Fibroblast of lung (primary cell): Measurements from ENCODE around the gene OCA2. TPM values are rescaled to one million over a fixed set of nuclear protein-coding genes. Genes with fewer than 3 reads are reported as not detected.

Experiments
- DNase-seq, 2 donors: peaks; one replicate each; pipeline versions ENCODE4 v3.0.0 to v3.0.0-alpha.2; 2010; ENCODE audit warnings: low read depth in 2 of 2
- H2AFZ ChIP-seq: 2 replicates; pipeline ENCODE4 v1.5.1; 2012; ENCODE audit warnings: low read length, control low read depth, inconsistent platforms
- H3K27ac ChIP-seq: 2 replicates; pipeline ENCODE4 v1.5.1; 2011; ENCODE audit warnings: low read length, control low read depth; ENCODE audit not compliant: insufficient read depth
- H3K27me3 ChIP-seq: 2 replicates; pipeline ENCODE4 v1.5.1; 2011; ENCODE audit warnings: mild to moderate bottlenecking, low read length; ENCODE audit not compliant: control insufficient read depth, insufficient read depth
- H3K36me3 ChIP-seq: 2 replicates; pipeline ENCODE4 v1.5.1; 2011; ENCODE audit warnings: low read length; ENCODE audit not compliant: control insufficient read depth, insufficient read depth
- H3K4me1 ChIP-seq: 2 replicates; pipeline ENCODE4 v1.5.1; 2011; ENCODE audit warnings: low read length; ENCODE audit not compliant: control insufficient read depth, insufficient read depth; ENCODE audit errors: extremely low read depth
- H3K4me2 ChIP-seq: 2 replicates; pipeline ENCODE4 v1.5.1; 2011; ENCODE audit warnings: low read length, control low read depth; ENCODE audit not compliant: insufficient read depth; ENCODE audit errors: extremely low read depth
- H3K4me3 ChIP-seq, 4 experiments: fragments of 200-600 bp in 1 of 4; sonication (generic) in 1 of 4; replicated peaks in 1 of 4; 2 replicates each; pipeline ENCODE4 v1.5.1; 2011 to 2016; ENCODE audit warnings: low read length in 4 of 4, low read depth in 3 of 4, mild to moderate bottlenecking in 3 of 4, control low read depth in 2 of 4, inconsistent platforms in 1 of 4, mixed read lengths in 1 of 4; ENCODE audit not compliant: insufficient read depth in 1 of 4; ENCODE audit errors: control extremely low read depth in 1 of 4
- H3K79me2 ChIP-seq: 2 replicates; pipeline ENCODE4 v1.5.1; 2012; ENCODE audit warnings: mild to moderate bottlenecking, low read length, inconsistent platforms; ENCODE audit not compliant: control insufficient read depth, insufficient read depth
- H3K9ac ChIP-seq: 2 replicates; pipeline ENCODE4 v1.5.1; 2011; ENCODE audit warnings: mild to moderate bottlenecking, low read length, control low read depth; ENCODE audit not compliant: insufficient read depth
- H3K9me3 ChIP-seq: 2 replicates; pipeline ENCODE4 v1.5.1; 2012; ENCODE audit warnings: low read depth, low read length; ENCODE audit not compliant: control insufficient read depth, insufficient read depth
- H4K20me1 ChIP-seq: 2 replicates; pipeline ENCODE4 v1.5.1; 2011; ENCODE audit warnings: low read length; ENCODE audit not compliant: control insufficient read depth, insufficient read depth; ENCODE audit errors: extremely low read depth
- EZH2 ChIP-seq: IDR thresholded peaks from 2 replicates; pipeline ENCODE4 v1.5.1; 2012; ENCODE audit warnings: low read length, control low read depth, mild to moderate bottlenecking; ENCODE audit errors: missing control alignments
- polyA plus RNA-seq, 2 donors: library from polyadenylated mRNA; depleted of rRNA in 1 of 2; stranded (reverse) in 1 of 2; unstranded in 1 of 2; fragments of >200 nt; gene quantifications; 2 replicates each; pipeline ENCODE4 v1.2.1, GENCODE V29; 2011 to 2012; ENCODE audit warnings: missing spikeins in 1 of 2
- total RNA-seq: library from RNA; depleted of rRNA; stranded (reverse); fragments of >200 nt; gene quantifications from 2 replicates; pipeline ENCODE4 v1.2.1, GENCODE V29; 2014
- TF ChIP-seq, protein P1 (sequence below), 2 donors: IDR thresholded peaks in 1 of 2; conservative IDR thresholded peaks in 1 of 2; 1 replicate in 1 of 2; 2 replicates in 1 of 2; pipeline ENCODE4 v1.5.1; 2011 to 2012; ENCODE audit warnings: low read length in 2 of 2, control low read depth in 1 of 2, inconsistent platforms in 1 of 2, low read depth in 1 of 2, mild to moderate bottlenecking in 1 of 2

OCA2 gene
- total and polyA plus RNA-seq, 2 donors (not counting 1 experiment from before 2014, with no cell fraction given): not detected

DNA sequence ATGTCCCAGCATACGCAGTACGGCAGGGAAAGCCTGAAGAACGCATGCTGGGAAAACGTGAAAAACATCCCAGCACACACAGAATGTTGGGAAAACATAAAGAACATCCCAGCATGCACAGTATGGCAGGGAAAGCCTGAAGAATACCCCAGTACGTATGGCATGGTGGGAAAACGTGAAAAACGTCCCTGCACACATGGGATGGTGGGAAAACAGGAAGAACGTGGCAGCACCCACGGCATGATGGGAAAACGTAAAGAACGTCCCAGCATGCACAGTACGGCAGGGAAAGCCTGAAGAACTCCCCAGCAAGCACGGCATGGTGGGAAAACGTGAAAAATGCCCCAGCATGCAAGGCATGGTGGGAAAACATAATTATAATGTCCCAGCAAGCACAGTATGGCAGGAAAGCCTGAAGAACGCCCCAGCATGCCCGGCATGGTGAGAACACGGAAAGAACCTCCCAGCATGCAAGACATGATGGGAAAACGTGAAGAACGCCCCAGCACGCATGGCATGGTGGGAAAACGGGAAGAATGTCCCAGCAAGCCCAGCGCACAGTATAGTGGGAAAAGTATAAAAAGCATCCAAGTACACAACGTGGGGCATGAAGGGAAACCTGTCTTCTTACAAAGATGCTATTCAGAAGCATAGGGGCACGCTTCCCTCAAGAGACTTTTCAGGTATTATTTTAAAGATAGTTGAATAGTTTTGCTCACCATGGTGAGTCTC, 128.3 kb downstream of the OCA2 start:
- DNase-seq: no peak
- Histone ChIP-seq H3K9ac (no peak overlapping the region), H4K20me1 (no peaks in the 10 kb centered on the region), H3K36me3 (no peaks in the 10 kb centered on the region), H3K9me3 (no peaks in the 10 kb centered on the region), H3K27ac (no peak overlapping the region), H3K4me3 (no peak overlapping the region), H2AFZ (no peak overlapping the region), H3K4me2 (no peak overlapping the region), H3K4me1 (no peaks in the 10 kb centered on the region), H3K27me3 (no peaks in the 10 kb centered on the region), H3K79me2 (no peaks in the 10 kb centered on the region)
- no peak for TF ChIP-seq EZH2
- TF ChIP-seq, protein P1, sequence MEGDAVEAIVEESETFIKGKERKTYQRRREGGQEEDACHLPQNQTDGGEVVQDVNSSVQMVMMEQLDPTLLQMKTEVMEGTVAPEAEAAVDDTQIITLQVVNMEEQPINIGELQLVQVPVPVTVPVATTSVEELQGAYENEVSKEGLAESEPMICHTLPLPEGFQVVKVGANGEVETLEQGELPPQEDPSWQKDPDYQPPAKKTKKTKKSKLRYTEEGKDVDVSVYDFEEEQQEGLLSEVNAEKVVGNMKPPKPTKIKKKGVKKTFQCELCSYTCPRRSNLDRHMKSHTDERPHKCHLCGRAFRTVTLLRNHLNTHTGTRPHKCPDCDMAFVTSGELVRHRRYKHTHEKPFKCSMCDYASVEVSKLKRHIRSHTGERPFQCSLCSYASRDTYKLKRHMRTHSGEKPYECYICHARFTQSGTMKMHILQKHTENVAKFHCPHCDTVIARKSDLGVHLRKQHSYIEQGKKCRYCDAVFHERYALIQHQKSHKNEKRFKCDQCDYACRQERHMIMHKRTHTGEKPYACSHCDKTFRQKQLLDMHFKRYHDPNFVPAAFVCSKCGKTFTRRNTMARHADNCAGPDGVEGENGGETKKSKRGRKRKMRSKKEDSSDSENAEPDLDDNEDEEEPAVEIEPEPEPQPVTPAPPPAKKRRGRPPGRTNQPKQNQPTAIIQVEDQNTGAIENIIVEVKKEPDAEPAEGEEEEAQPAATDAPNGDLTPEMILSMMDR (conservative IDR thresholded peaks at IDR 0.05 in 1 of 2, IDR thresholded peaks at IDR 0.05 in 1 of 2; ENCODE audit: low read depth in 1 of 2, low read length in 2 of 2): no peak

DNA sequence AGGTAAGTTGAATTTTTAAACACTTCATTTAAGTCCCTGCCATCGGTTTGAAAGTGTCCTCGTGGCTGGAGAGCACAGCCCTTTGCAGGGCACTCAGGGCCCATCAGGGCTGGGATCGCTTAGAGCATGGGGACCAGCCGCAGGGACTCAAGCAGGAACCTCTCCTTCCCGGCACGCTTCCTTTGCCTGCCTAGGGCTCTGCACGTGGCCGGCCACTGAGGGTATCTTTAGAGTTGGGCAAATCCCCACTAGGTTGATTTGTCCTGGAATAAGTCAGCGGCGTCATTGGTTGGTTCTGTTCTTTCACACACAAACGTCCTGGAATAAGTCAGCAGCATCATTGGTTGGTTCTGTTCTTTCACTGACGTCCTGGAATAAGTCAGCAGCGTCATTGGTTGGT, 131.6 kb downstream of the OCA2 start:
- H3K4me2 ChIP-seq: no peak overlapping the region
- no peaks in the 10 kb centered on the region for H3K4me1 ChIP-seq
- no peak overlapping the region for H3K4me3 ChIP-seq
- no peaks in the 10 kb centered on the region for H4K20me1 ChIP-seq
- no peaks in the 10 kb centered on the region for H3K79me2 ChIP-seq
- no peaks in the 10 kb centered on the region for H3K36me3 ChIP-seq
- no peak overlapping the region for H2AFZ ChIP-seq
- H3K9me3 ChIP-seq: no peaks in the 10 kb centered on the region
- no peaks in the 10 kb centered on the region for H3K27me3 ChIP-seq
- H3K9ac ChIP-seq: no peak overlapping the region
- DNase-seq: no peak
- TF ChIP-seq, protein P1 (conservative IDR thresholded peaks at IDR 0.05 in 1 of 2, IDR thresholded peaks at IDR 0.05 in 1 of 2; ENCODE audit: low read depth in 1 of 2, low read length in 2 of 2): no peak
- no peak for TF ChIP-seq EZH2
- no peak overlapping the region for H3K27ac ChIP-seq

DNA sequence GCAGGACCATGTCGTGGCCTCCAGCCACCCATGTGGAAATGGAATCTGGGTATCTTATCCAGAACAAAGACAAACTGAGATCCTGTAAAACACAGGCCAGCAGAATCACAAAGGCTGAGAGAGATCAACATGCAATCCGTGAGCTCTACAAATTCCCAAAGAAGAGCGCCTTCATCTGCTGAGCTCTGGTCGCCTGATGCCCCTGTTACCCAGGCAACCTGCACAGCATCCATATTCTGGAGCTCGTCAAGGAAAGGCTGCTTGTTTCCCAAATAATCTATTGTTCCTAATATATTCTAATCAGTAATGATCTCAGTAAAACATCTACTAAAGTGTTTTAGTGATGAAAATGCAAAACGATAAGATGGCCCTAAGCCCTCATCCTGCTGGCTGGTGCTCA, 133.6 kb downstream of the OCA2 start:
- H3K4me3 ChIP-seq: no peak overlapping the region
- H2AFZ ChIP-seq: no peak overlapping the region
- H3K9me3 ChIP-seq: no peaks in the 10 kb centered on the region
- H4K20me1 ChIP-seq: no peaks in the 10 kb centered on the region
- no peaks in the 10 kb centered on the region for H3K36me3 ChIP-seq
- H3K79me2 ChIP-seq: no peaks in the 10 kb centered on the region
- TF ChIP-seq, protein P1 (conservative IDR thresholded peaks at IDR 0.05 in 1 of 2, IDR thresholded peaks at IDR 0.05 in 1 of 2; ENCODE audit: low read depth in 1 of 2, low read length in 2 of 2): no peak
- no peak for TF ChIP-seq EZH2
- H3K4me1 ChIP-seq: no peaks in the 10 kb centered on the region
- H3K27ac ChIP-seq: no peak overlapping the region
- H3K4me2 ChIP-seq: no peak overlapping the region
- H3K9ac ChIP-seq: no peak overlapping the region
- H3K27me3 ChIP-seq: no peaks in the 10 kb centered on the region
- DNase-seq: no peak
